Esophagus muscularis mucosa (tissue), 4 donors: Measurements from ENCODE around the gene PLEKHG7. TPM values are rescaled to one million over a fixed set of nuclear protein-coding genes. Genes with fewer than 3 reads are reported as not detected.

Source experiments
- DNase-seq: peaks from one replicate; pipeline ENCODE4 v3.0.0-alpha.2; 2017; ENCODE audit errors: extremely low spot score
- H3K27ac ChIP-seq, 4 donors: fragments of 200-600 bp; sonication (generic); replicated peaks in 1 of 4; 1 replicate in 3 of 4; 2 replicates in 1 of 4; pipeline ENCODE4 v1.5.1; 2016 to 2019; ENCODE audit warnings: mild to moderate bottlenecking in 1 of 4
- H3K27me3 ChIP-seq, 4 donors: fragments of 200-600 bp; sonication (generic); one replicate each; pipeline versions ENCODE4 v1.5.1 to v1.6.0; 2016 to 2019
- H3K36me3 ChIP-seq, 4 donors: fragments of 200-600 bp; sonication (generic); one replicate each; pipeline ENCODE4 v1.5.1; 2016 to 2019
- H3K4me1 ChIP-seq, 4 donors: fragments of 200-600 bp; sonication (generic); one replicate each; pipeline ENCODE4 v1.5.1; 2016 to 2019
- H3K4me3 ChIP-seq, 4 donors: fragments of 200-600 bp; sonication (generic); 1 replicate in 2 of 4; 2 replicates in 2 of 4; pipeline ENCODE4 v1.5.1; 2016 to 2019; ENCODE audit warnings: mild to moderate bottlenecking in 4 of 4, moderate library complexity in 1 of 4
- H3K9me3 ChIP-seq, 4 donors: fragments of 200-600 bp; sonication (generic); 1 replicate in 3 of 4; 2 replicates in 1 of 4; pipeline ENCODE4 v1.5.1; 2016 to 2019
- CTCF ChIP-seq, 3 experiments: fragments of 200-600 bp in 2 of 3; fragments of 450-650 bp in 1 of 3; sonication (generic) in 2 of 3; IDR thresholded peaks; one replicate each; pipeline ENCODE4 v1.5.1; 2017 to 2019; ENCODE audit warnings: antibody characterized with exemption in 3 of 3, mild to moderate bottlenecking in 2 of 3, moderate library complexity in 1 of 3
- EP300 ChIP-seq: sonication (generic); formaldehyde crosslinking; IDR thresholded peaks from one replicate; pipeline ENCODE4 v1.6.1; 2017; ENCODE audit warnings: antibody characterized with exemption
- POLR2A ChIP-seq: fragments of 450-650 bp; IDR thresholded peaks from one replicate; pipeline ENCODE4 v1.6.1; 2017; ENCODE audit warnings: antibody characterized with exemption, moderate library complexity, mild to moderate bottlenecking, low read depth
- POLR2AphosphoS5 ChIP-seq, 2 donors: sonication (generic); formaldehyde crosslinking; IDR thresholded peaks; one replicate each; pipeline ENCODE4 v1.6.1; 2017; ENCODE audit warnings: antibody characterized with exemption in 2 of 2
- WGBS: methylation state at CpG from one replicate; pipeline ENCODE4 v1.1.5; 2018; 5-methylcytosine and 5-hydroxymethylcytosine counted together
- intact Hi-C: fragments of 100-400 bp; cut with DNase I; formaldehyde crosslinking; loops from one replicate; pipeline ENCODE4 v1.15.1; 2023
- total RNA-seq, 4 donors: library from RNA; depleted of rRNA; stranded (reverse); fragments of >200 nt; gene quantifications; one replicate each; pipeline versions ENCODE4 v1.1.0 to v1.2.1, GENCODE V29; 2016

Gene PLEKHG7
- total RNA-seq, 4 donors from 2014 or later, result not detected

- Histone ChIP-seq H3K4me1 (no peaks in the 10 kb centered on the region), H3K27ac (no peak overlapping the region), H3K9me3 (no peaks in the 10 kb centered on the region), H3K4me3 (no peak overlapping the region), H3K36me3 (no peaks in the 10 kb centered on the region), H3K27me3 (no peaks in the 10 kb centered on the region)
- WGBS, result 79% methylated on average over 4 of the region's 4 CpGs
- TF ChIP-seq EP300 (no peak), CTCF (IDR thresholded peaks at IDR 0.05) (no peak), POLR2A (no peak), POLR2AphosphoS5 (IDR thresholded peaks at IDR 0.05) (no peak)
- DNase-seq, result no peak
- intact Hi-C loops, result no loop called here
These were observed 997 bp downstream of the PLEKHG7 start for GRCh38 chr12:92703786-92704185.

GRCh38 chr12:92706594-92706993 lies 3.8 kb downstream of the PLEKHG7 start:
- intact Hi-C loops, result no loop called here
- Histone ChIP-seq H3K4me3 (no peak overlapping the region), H3K4me1 (no peaks in the 10 kb centered on the region), H3K36me3 (no peaks in the 10 kb centered on the region), H3K9me3 (no peaks in the 10 kb centered on the region), H3K27me3 (no peaks in the 10 kb centered on the region), H3K27ac (no peak overlapping the region)
- no peak for DNase-seq
- WGBS, result 100% methylated on average over 2 of the region's 7 CpGs
- TF ChIP-seq POLR2AphosphoS5 (IDR thresholded peaks at IDR 0.05) (no peak), CTCF (IDR thresholded peaks at IDR 0.05) (no peak), POLR2A (no peak), EP300 (no peak)

GRCh38 chr12:92707926-92708325 lies 5.1 kb downstream of the PLEKHG7 start:
- H3K4me3 ChIP-seq, result no peak overlapping the region
- DNase-seq, result no peak
- H3K4me1 ChIP-seq, result no peaks in the 10 kb centered on the region
- H3K36me3 ChIP-seq, result no peaks in the 10 kb centered on the region
- intact Hi-C loops, result no loop called here
- TF ChIP-seq EP300 (no peak), CTCF (IDR thresholded peaks at IDR 0.05) (no peak), POLR2A (no peak), POLR2AphosphoS5 (IDR thresholded peaks at IDR 0.05) (no peak)
- H3K27me3 ChIP-seq, result no peaks in the 10 kb centered on the region
- peaks cover 0 to under 1% (median 0%) of the 10 kb centered on the region in 4 donors for H3K9me3 ChIP-seq
- H3K27ac ChIP-seq, result no peak overlapping the region
- WGBS, result 65% methylated on average over 1 of the region's 1 CpG

GRCh38 chr12:92715625-92716024 lies 12.8 kb downstream of the PLEKHG7 start:
- Histone ChIP-seq H3K9me3 (peaks cover 0 to 8% (median 3%) of the 10 kb centered on the region in 4 donors), H3K4me3 (no peak overlapping the region), H3K4me1 (peaks cover 0 to 6% (median 2%) of the 10 kb centered on the region in 4 donors), H3K27me3 (no peaks in the 10 kb centered on the region), H3K27ac (no peak overlapping the region), H3K36me3 (no peaks in the 10 kb centered on the region)
- DNase-seq, result no peak
- intact Hi-C loops, result no loop called here
- TF ChIP-seq CTCF (IDR thresholded peaks at IDR 0.05) (no peak), POLR2A (no peak), POLR2AphosphoS5 (IDR thresholded peaks at IDR 0.05) (no peak), EP300 (no peak)
- 0% methylated on average over 1 of the region's 1 CpG for WGBS

- DNase-seq, result no peak
- TF ChIP-seq EP300 (no peak), POLR2A (no peak), CTCF (IDR thresholded peaks at IDR 0.05) (peak in 2 of 3 experiments; percentile 15 to 23), POLR2AphosphoS5 (IDR thresholded peaks at IDR 0.05) (no peak)
- H3K4me1 ChIP-seq, result peaks cover 0 to 6% (median 2%) of the 10 kb centered on the region in 4 donors
- H3K27ac ChIP-seq, result no peak overlapping the region
- peaks cover 0 to 8% (median 3%) of the 10 kb centered on the region in 4 donors for H3K9me3 ChIP-seq
- no peaks in the 10 kb centered on the region for H3K36me3 ChIP-seq
- H3K27me3 ChIP-seq, result no peaks in the 10 kb centered on the region
- H3K4me3 ChIP-seq, result no peak overlapping the region
- WGBS, result 64% methylated on average over 2 of the region's 2 CpGs
- intact Hi-C loops, result no loop called here
These were observed 14.4 kb downstream of the PLEKHG7 start for GRCh38 chr12:92717202-92717601.
